Stimulated activated CD4-positive, alpha-beta T cell treated with anti-CD3 and anti-CD28 coated beads, Interleukin-2, amount 100 ng/mL, for 48 hours (primary cell): ENCODE results near the gene OPN3.

Experiments
- DNase-seq, 2 donors: peaks; one replicate each; pipeline ENCODE4 v3.0.0-alpha.2; 2020

The OPN3 gene

GRCh38 chr1:241586905-241587512 lies 53.2 kb downstream of the OPN3 start:
- no peak for DNase-seq

- DNase-seq, result no peak
These were observed 57.2 kb downstream of the OPN3 start for GRCh38 chr1:241582921-241583321.

GRCh38 chr1:241579434-241579833 lies 60.7 kb downstream of the OPN3 start:
- no peak for DNase-seq

DNA sequence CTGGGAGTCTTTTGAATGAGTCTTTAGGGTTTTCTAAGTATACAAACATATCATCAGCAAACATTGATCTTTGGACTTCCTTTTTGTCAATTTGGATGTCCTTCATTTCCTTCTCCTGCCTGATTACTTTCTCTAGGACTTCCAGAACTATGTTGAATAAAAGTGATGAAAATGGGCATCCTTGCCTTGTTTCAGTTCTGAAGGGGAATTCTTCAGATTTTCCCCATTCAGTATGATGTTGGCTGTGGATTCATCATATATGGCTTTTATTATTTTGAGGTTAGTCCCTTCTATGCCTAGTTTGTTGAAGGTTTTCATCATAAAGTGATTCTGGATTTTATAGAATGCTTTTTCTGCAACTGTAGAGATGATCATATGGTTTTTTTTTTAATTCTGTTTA lies 66.0 kb downstream of the OPN3 start:
- no peak for DNase-seq

- no peak for DNase-seq
These were observed 70.3 kb downstream of the OPN3 start for GRCh38 chr1:241569848-241570247.

DNA sequence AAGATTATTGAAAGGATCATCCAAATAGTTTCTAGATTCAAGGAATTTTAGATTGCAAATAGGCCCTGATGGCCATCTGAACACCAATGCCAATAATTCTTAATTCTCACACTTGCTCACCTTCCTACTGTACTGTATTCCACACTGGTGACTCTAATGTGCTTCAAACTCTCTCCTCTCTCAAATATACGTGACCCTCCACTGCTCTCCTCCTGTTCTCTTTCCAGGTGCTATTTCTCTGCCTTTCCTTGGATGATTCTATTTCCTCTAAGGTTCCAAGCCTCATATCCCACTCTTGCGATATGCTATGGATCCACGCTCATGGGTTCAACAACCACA lies 79.4 kb downstream of the OPN3 start:
- no peak for DNase-seq

- DNase-seq, result no peak
These were observed 79.9 kb downstream of the OPN3 start for GRCh38 chr1:241560146-241560848.

DNA sequence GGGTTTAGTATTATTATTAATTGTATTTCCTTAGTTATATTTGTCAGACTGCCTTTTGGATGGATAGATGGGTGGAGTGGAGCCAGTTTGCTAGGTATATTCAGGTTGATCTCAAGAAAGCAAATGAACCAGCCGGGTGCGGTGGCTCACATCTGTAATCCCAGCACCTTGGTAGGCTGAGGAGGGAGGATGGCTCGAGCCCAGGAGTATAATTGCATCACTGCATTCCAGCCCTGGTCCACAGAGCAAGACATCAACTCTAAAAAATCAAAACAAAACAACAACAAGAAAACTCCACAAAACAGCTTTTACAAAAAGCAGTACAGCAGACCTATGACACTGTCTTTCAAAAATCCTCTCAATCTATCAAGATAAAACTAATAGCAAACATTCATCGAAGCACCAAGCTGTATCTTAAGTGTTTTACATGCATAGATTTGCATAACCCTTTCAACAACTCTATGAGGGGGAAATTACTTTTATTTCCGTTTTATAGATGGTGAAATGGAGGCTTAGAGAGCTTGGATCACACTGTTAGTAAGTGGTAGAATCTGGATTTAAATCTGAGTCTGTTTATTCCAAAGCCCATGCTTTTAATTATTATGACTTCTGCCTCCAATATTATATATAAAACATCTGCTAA lies 82.5 kb downstream of the OPN3 start:
- no peak for DNase-seq

- DNase-seq, result no peak
These were observed 83.1 kb downstream of the OPN3 start for GRCh38 chr1:241557031-241557430.

GRCh38 chr1:241555526-241555925 lies 84.6 kb downstream of the OPN3 start:
- DNase-seq, result no peak

DNA sequence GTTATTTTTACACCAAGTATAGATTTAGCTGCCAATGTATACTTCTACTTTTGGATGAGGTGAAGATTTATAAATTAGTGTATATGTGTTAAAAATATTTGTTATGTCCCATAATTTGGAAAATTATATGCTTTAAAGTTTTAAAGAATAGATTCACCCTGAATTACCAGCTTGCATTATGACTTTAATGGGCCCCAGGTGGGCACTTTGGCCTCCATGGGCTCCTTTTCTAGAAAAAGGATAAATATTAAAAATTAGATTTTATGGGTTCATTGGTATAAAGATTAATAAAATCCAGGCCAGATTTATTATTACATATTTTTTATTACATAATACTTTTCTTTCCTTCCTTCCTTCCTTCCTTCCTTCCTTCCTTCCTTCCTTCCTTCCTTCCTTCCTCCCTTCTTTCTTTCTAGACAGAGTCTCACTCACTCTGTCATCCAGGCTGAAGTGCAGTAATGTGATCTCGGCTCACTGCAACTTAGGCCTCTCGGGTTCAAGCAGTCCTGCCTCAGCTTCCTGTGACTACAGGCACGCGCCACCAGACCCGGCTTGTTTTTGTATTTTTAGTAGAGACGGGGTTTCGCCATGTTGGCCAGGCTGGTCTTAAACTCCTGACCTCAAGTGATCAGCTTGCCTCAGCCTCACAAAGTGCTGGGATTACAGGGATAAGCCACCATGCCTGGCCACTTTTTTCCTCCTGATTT lies 86.1 kb downstream of the OPN3 start:
- DNase-seq, result no peak

GRCh38 chr1:241551759-241552638 lies 88.2 kb downstream of the OPN3 start:
- DNase-seq, result peak; percentile 20 to 36

DNA sequence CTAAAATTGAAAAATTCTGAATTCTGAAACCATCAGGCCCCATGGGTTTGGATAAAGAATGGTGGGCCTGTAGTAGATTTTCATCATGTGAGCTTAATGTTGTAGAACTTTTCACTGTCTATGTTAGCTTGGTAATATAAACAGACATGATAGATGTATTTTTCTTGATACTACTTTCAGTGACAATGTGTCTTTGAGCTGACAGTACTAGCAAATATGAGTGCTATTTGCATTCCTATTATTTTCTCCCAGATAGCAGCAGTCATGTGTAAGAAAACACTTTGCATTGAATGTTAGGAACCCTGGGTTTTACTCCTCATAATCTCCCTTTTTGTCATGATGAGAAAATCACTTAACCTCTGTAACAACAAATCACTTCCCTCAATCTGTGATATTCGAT lies 89.9 kb downstream of the OPN3 start:
- DNase-seq, result no peak

DNA sequence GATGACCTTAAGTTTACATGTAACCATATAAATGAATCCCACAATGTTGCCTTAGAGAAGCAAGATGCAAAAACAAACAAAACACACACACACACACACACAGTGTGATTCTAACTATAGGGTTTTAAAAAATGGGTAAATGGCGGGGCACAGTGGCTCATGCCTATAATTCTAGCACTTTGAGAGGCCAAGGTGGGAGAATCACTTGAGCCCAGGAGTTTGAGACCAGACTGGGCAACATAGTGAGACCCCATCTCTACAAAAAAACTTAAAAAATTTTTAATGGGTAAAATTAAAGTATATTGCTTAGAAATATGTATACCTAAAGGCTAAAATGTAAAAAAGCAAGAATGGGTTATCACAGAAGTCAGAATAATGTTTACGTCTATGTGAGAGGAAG lies 92.2 kb downstream of the OPN3 start:
- DNase-seq, result no peak
